Measurements from ENCODE around the gene FAM13A.

DNA sequence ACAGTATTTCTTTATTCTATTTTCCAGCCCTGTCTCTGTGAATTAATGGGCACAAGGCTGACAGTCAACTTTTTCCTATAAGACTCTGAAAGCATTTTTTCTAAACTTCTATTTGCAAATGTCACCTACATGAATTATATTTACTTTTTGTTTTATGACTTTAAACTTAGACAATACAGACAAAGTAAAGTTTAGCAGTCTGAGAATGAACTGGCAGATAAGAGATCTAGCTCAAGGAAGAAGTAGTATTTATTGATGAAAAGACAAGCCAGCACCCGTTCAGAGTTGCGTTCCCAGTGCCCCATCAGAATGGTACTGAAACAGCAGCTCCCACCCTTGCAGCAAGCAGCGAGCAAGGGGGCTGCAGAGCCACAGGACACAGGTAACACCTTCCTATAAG is 148.5 kb downstream of the FAM13A start:
- TF ChIP-seq, protein P1, sequence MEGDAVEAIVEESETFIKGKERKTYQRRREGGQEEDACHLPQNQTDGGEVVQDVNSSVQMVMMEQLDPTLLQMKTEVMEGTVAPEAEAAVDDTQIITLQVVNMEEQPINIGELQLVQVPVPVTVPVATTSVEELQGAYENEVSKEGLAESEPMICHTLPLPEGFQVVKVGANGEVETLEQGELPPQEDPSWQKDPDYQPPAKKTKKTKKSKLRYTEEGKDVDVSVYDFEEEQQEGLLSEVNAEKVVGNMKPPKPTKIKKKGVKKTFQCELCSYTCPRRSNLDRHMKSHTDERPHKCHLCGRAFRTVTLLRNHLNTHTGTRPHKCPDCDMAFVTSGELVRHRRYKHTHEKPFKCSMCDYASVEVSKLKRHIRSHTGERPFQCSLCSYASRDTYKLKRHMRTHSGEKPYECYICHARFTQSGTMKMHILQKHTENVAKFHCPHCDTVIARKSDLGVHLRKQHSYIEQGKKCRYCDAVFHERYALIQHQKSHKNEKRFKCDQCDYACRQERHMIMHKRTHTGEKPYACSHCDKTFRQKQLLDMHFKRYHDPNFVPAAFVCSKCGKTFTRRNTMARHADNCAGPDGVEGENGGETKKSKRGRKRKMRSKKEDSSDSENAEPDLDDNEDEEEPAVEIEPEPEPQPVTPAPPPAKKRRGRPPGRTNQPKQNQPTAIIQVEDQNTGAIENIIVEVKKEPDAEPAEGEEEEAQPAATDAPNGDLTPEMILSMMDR (IDR thresholded peaks at IDR 0.05), result no peak
- TF ChIP-seq EZH2 (IDR thresholded peaks at IDR 0.05), result no peak

All from neural progenitor cell (in vitro differentiated cells).